ENCODE results near the gene NR4A1.
A peak's percentile ranks its signal among the peaks of the same experiment; 100 is the strongest.

Gene NR4A1

GRCh38 chr12:52070185-52070925 is 19.1 kb downstream of the NR4A1 start:
- Histone ChIP-seq H3F3A (ENCODE audit: insufficient read depth) (no peaks in the 10 kb centered on the region), H3K9me2 (replicated peaks; ENCODE audit: insufficient read depth, low read length) (no peaks in the 10 kb centered on the region), H3K36me3 (ENCODE audit: low read length) (no peaks in the 10 kb centered on the region), H3K4me3 (ENCODE audit: insufficient read depth, low read length, poor library complexity, severe bottlenecking) (peak overlapping the region; percentile 91), H3K79me2 (ENCODE audit: insufficient read depth, low read length) (peaks cover 42% of the 10 kb centered on the region), H3K27me3 (ENCODE audit: low read length) (no peaks in the 10 kb centered on the region), H4K20me1 (ENCODE audit: low read depth, low read length) (no peaks in the 10 kb centered on the region; the same call in 1 of the 2 replicates), H3K27ac (ENCODE audit: low read depth, low read length) (no peak overlapping the region), H3K9me3 (ENCODE audit: insufficient read depth, low read length) (no peaks in the 10 kb centered on the region), H3K4me2 (ENCODE audit: low read depth, low read length, poor library complexity, severe bottlenecking) (peak overlapping the region; percentile 88), H2AFZ (ENCODE audit: low read depth, low read length, severe bottlenecking) (peak overlapping the region; percentile 75), H3K9ac (ENCODE audit: low read length) (peak overlapping the region; percentile 89)
- TF ChIP-seq, protein P1, sequence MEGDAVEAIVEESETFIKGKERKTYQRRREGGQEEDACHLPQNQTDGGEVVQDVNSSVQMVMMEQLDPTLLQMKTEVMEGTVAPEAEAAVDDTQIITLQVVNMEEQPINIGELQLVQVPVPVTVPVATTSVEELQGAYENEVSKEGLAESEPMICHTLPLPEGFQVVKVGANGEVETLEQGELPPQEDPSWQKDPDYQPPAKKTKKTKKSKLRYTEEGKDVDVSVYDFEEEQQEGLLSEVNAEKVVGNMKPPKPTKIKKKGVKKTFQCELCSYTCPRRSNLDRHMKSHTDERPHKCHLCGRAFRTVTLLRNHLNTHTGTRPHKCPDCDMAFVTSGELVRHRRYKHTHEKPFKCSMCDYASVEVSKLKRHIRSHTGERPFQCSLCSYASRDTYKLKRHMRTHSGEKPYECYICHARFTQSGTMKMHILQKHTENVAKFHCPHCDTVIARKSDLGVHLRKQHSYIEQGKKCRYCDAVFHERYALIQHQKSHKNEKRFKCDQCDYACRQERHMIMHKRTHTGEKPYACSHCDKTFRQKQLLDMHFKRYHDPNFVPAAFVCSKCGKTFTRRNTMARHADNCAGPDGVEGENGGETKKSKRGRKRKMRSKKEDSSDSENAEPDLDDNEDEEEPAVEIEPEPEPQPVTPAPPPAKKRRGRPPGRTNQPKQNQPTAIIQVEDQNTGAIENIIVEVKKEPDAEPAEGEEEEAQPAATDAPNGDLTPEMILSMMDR (IDR thresholded peaks at IDR 0.05; ENCODE audit: insufficient read depth, low read length, poor library complexity, severe bottlenecking), result no peak
- TF ChIP-seq EZH2phosphoT487 (conservative IDR thresholded peaks at IDR 0.05; ENCODE audit: low read length), result no peak

- TF ChIP-seq, protein P1 (IDR thresholded peaks at IDR 0.05; ENCODE audit: insufficient read depth, low read length, poor library complexity, severe bottlenecking), result no peak
- TF ChIP-seq EZH2phosphoT487 (conservative IDR thresholded peaks at IDR 0.05; ENCODE audit: low read length), result no peak
- H3K4me3 ChIP-seq (ENCODE audit: insufficient read depth, low read length, poor library complexity, severe bottlenecking), result no peak overlapping the region
- no peak overlapping the region for H3K9ac ChIP-seq (ENCODE audit: low read length)
- H4K20me1 ChIP-seq (ENCODE audit: low read depth, low read length), result no peaks in the 10 kb centered on the region; the same call in 1 of the 2 replicates
- no peak overlapping the region for H3K4me2 ChIP-seq (ENCODE audit: low read depth, low read length, poor library complexity, severe bottlenecking)
- no peak overlapping the region for H2AFZ ChIP-seq (ENCODE audit: low read depth, low read length, severe bottlenecking)
- H3K9me2 ChIP-seq (replicated peaks; ENCODE audit: insufficient read depth, low read length), result no peaks in the 10 kb centered on the region
- H3K79me2 ChIP-seq (ENCODE audit: insufficient read depth, low read length), result peaks cover 42% of the 10 kb centered on the region
- no peaks in the 10 kb centered on the region for H3K27me3 ChIP-seq (ENCODE audit: low read length)
- H3F3A ChIP-seq (ENCODE audit: insufficient read depth), result no peaks in the 10 kb centered on the region
- no peaks in the 10 kb centered on the region for H3K9me3 ChIP-seq (ENCODE audit: insufficient read depth, low read length)
- H3K36me3 ChIP-seq (ENCODE audit: low read length), result no peaks in the 10 kb centered on the region
- H3K27ac ChIP-seq (ENCODE audit: low read depth, low read length), result no peak overlapping the region
Observed at GRCh38 chr12:52073531-52074381, 22.5 kb downstream of the NR4A1 start.

GRCh38 chr12:52074971-52075724 is 23.9 kb downstream of the NR4A1 start:
- H3K4me2 ChIP-seq (ENCODE audit: low read depth, low read length, poor library complexity, severe bottlenecking), result no peak overlapping the region
- no peaks in the 10 kb centered on the region for H3K36me3 ChIP-seq (ENCODE audit: low read length)
- H3K9me3 ChIP-seq (ENCODE audit: insufficient read depth, low read length), result no peaks in the 10 kb centered on the region
- no peaks in the 10 kb centered on the region for H3F3A ChIP-seq (ENCODE audit: insufficient read depth)
- peaks cover 39% of the 10 kb centered on the region for H3K79me2 ChIP-seq (ENCODE audit: insufficient read depth, low read length)
- no peak overlapping the region for H3K9ac ChIP-seq (ENCODE audit: low read length)
- H3K27me3 ChIP-seq (ENCODE audit: low read length), result no peaks in the 10 kb centered on the region
- H3K4me3 ChIP-seq (ENCODE audit: insufficient read depth, low read length, poor library complexity, severe bottlenecking), result no peak overlapping the region
- no peak overlapping the region for H2AFZ ChIP-seq (ENCODE audit: low read depth, low read length, severe bottlenecking)
- no peak overlapping the region for H3K27ac ChIP-seq (ENCODE audit: low read depth, low read length)
- TF ChIP-seq, protein P1 (IDR thresholded peaks at IDR 0.05; ENCODE audit: insufficient read depth, low read length, poor library complexity, severe bottlenecking), result no peak
- TF ChIP-seq EZH2phosphoT487 (conservative IDR thresholded peaks at IDR 0.05; ENCODE audit: low read length), result no peak
- H4K20me1 ChIP-seq (ENCODE audit: low read depth, low read length), result no peaks in the 10 kb centered on the region; the same call in 1 of the 2 replicates
- H3K9me2 ChIP-seq (replicated peaks; ENCODE audit: insufficient read depth, low read length), result no peaks in the 10 kb centered on the region
